Mesodermal cell (in vitro differentiated cells): Measurements from ENCODE around the gene ONECUT1.

Experiments used
- H3K27ac ChIP-seq: 2 replicates; pipeline ENCODE4 v1.7.0; 2013; ENCODE audit warnings: mild to moderate bottlenecking, low read depth, low read length, moderate library complexity; ENCODE audit not compliant: severe bottlenecking
- H3K36me3 ChIP-seq: 2 replicates; pipeline ENCODE4 v1.7.1; 2013; ENCODE audit warnings: mild to moderate bottlenecking, low read length, moderate library complexity; ENCODE audit not compliant: control insufficient read depth, insufficient read depth
- H3K4me1 ChIP-seq: one replicate; pipeline ENCODE4 v1.7.1; 2013; ENCODE audit warnings: mild to moderate bottlenecking, low read length; ENCODE audit not compliant: insufficient read depth, control insufficient read depth, poor library complexity, severe bottlenecking
- H3K4me3 ChIP-seq: 2 replicates; pipeline ENCODE4 v1.7.0; 2013; ENCODE audit warnings: low read length, control low read depth, mild to moderate bottlenecking; ENCODE audit not compliant: insufficient read depth, poor library complexity, severe bottlenecking; ENCODE audit errors: extremely low read depth
- H3K9me3 ChIP-seq: 2 replicates; pipeline ENCODE4 v1.7.1; 2013; ENCODE audit warnings: mild to moderate bottlenecking, low read length, moderate library complexity; ENCODE audit not compliant: control insufficient read depth
- WGBS, 2 experiments: methylation state at CpG; one replicate each; pipeline ENCODE4 v1.1.5; 2013; ENCODE audit warnings: missing lambda C conversion rate in 2 of 2; ENCODE audit not compliant: insufficient coverage in 2 of 2; 5-methylcytosine and 5-hydroxymethylcytosine counted together

ONECUT1 gene

DNA sequence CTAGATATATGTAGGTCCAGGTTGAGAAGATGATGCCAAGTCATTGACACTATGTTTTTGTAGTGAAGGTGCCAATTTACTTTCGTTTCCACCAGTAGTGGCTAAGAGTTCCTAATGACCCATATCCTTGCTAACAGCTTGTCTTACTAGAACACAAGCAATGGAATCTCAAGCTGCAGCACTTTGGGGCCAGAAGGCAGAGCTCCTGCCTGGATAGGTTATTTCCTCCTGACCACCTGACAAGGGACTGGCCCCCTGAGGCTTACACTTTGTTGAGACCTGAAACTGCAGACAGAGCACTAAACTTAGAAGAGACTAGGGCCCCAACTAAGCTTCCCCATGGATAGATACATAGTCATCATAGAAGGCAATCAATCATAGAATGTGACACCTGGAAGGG, 11.7 kb downstream of the ONECUT1 start:
- H3K36me3 ChIP-seq: no peaks in the 10 kb centered on the region
- H3K9me3 ChIP-seq: no peaks in the 10 kb centered on the region
- H3K27ac ChIP-seq: no peak overlapping the region
- no CpG with 5 or more reads among the region's 1 CpG for WGBS, 2 experiments
- H3K4me1 ChIP-seq: no peaks in the 10 kb centered on the region
- no peak overlapping the region for H3K4me3 ChIP-seq

DNA sequence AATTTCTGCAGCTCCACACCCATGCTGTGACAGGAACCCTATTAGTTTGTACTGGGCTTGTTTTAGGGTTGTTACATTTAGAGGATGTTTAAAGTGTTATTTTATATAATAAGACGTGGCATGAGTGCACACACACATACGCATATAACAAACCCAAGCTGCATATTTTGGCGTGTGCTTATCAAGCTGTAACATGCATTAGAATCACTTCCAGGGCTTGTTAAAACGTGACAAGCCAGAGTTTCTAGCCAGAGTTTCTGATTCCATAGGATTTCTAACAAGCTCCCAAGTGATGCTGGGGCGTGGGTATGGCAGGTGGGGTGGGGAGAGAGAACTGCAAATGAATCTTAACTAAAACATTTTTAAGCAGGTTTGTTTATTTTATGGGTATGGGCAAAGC, 17.4 kb downstream of the ONECUT1 start:
- 69% methylated on average over 3 of the region's 5 CpGs; no CpG with 5 or more reads in 1 of the 2 experiments for WGBS, 2 experiments
- Histone ChIP-seq H3K4me1 (no peaks in the 10 kb centered on the region), H3K4me3 (no peak overlapping the region), H3K36me3 (no peaks in the 10 kb centered on the region), H3K27ac (no peak overlapping the region), H3K9me3 (no peaks in the 10 kb centered on the region)

DNA sequence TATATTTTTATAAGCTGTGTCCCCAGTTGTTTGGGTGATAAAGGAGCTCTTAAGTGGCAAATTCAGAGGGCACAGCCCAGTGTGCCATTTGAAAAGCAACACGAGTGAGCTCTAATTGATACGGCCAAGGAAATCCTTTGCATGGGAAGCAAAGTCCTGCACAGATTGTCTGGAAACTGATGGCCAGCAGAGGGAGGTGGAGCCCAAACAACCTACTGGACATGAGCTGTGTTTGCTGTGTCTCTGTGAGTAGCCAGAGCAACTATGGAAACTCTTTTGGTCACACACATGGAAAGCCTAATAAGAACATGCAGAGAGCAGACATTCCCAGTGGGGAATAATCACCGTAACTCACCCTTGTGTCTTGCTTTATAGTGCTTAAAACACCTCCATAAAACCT, 24.4 kb downstream of the ONECUT1 start:
- H3K4me1 ChIP-seq: no peaks in the 10 kb centered on the region
- no peak overlapping the region for H3K4me3 ChIP-seq
- H3K36me3 ChIP-seq: no peaks in the 10 kb centered on the region
- H3K9me3 ChIP-seq: no peaks in the 10 kb centered on the region
- WGBS, 2 experiments: 50 to 51% methylated on average over 2 to 3 of the region's 3 CpGs
- no peak overlapping the region for H3K27ac ChIP-seq

DNA sequence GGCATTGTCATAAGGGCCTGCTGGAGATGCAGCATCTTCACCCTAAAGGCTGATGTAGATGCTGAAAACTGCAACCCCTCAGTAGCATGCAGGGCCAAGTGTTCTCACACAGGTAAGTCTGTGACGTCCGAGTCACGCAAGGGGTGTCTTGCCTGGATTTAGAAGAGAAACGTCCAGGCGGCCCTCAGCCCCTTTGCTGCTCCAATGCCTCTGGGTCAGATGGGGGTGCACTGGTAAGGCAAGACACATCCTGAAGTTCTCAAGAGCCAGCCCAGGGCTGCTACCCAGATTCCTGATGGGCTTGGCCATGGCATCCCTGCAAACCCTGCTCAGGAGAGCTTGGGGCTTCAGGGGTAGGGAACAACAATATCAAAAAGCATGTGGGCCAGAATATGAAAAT, 25.4 kb downstream of the ONECUT1 start:
- Histone ChIP-seq H3K27ac (no peak overlapping the region), H3K36me3 (no peaks in the 10 kb centered on the region), H3K4me3 (no peak overlapping the region), H3K9me3 (no peaks in the 10 kb centered on the region), H3K4me1 (no peaks in the 10 kb centered on the region)
- 91 to 95% methylated on average over 3 to 5 of the region's 5 CpGs for WGBS, 2 experiments

GRCh38 chr15:52762621-52763020, 27.5 kb downstream of the ONECUT1 start:
- no peak overlapping the region for H3K4me3 ChIP-seq
- no peaks in the 10 kb centered on the region for H3K4me1 ChIP-seq
- no peaks in the 10 kb centered on the region for H3K36me3 ChIP-seq
- WGBS, 2 experiments: 83 to 93% methylated on average over 4 of the region's 5 CpGs
- no peaks in the 10 kb centered on the region for H3K9me3 ChIP-seq
- no peak overlapping the region for H3K27ac ChIP-seq

DNA sequence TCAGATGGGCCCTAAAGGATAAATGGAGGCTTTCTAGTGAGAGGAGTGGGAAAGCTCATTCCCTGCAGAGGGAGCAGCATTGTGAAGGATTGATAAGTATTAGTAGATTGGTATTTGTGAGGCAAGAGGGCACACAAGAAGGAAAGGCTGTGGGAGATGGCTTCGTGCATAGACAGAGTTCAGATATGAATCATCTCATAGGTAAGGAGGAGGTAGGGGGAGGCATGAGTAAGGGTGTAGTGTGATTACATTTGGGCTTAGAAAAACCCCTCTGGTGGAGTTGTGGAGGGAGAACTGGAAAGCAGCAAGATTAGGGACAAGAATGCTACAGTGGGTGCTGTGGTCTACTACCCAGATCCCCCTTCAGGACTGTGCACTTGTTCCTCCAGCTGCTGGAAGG, 29.6 kb downstream of the ONECUT1 start:
- no peaks in the 10 kb centered on the region for H3K4me1 ChIP-seq
- no peaks in the 10 kb centered on the region for H3K36me3 ChIP-seq
- H3K4me3 ChIP-seq: no peak overlapping the region
- WGBS, 2 experiments: 92% methylated on average over 1 of the region's 1 CpG; no CpG with 5 or more reads in 1 of the 2 experiments
- no peak overlapping the region for H3K27ac ChIP-seq
- no peaks in the 10 kb centered on the region for H3K9me3 ChIP-seq

DNA sequence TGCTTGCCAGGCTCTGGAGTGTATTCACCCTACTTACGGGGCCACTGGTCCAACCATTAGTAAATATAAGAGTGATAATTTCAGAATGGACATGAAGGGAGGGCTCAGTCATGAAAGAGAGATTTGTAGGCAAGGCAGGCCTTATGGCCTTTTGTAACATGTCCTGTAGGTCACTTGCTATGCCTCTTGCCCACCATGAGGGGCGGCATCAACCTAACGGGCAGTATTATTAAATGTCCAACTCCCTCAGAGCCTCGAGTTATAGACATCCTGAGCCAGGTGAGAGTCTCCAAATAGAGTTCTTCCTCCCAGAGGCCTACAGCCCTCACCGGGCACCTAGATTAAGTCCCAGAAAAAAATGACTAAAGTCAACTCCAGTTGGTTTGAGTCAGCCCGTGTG, 30.2 kb downstream of the ONECUT1 start:
- WGBS, 2 experiments: 83 to 92% methylated on average over 5 of the region's 6 CpGs
- Histone ChIP-seq H3K9me3 (no peaks in the 10 kb centered on the region), H3K4me3 (no peak overlapping the region), H3K36me3 (no peaks in the 10 kb centered on the region), H3K4me1 (no peaks in the 10 kb centered on the region), H3K27ac (no peak overlapping the region)

DNA sequence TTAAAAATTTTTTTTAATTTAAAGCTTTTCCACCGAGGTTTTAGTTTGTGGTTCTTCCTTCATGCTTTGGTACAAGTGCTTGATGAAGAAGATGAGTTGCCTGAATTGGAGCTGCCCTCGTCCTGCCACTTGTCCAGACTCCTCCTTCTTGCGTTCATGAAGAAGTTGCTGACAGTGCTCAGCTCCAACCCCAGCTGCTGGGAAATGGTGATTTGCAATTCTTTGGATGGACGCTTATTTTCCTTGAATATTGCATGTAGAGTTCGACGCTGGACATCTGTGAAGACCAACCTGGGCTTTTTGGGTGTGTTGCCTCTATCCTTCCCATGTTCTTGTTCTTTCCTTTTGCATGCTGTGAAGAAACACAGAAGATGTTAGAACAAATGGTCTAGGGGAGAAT, 32.6 kb downstream of the ONECUT1 start:
- WGBS, 2 experiments: 67 to 98% methylated on average over 1 to 6 of the region's 6 CpGs
- no peaks in the 10 kb centered on the region for H3K36me3 ChIP-seq
- H3K27ac ChIP-seq: no peak overlapping the region
- H3K4me3 ChIP-seq: no peak overlapping the region
- H3K4me1 ChIP-seq: no peaks in the 10 kb centered on the region
- no peaks in the 10 kb centered on the region for H3K9me3 ChIP-seq

- WGBS, 2 experiments: no CpG with 5 or more reads among the region's 2 CpGs
- Histone ChIP-seq H3K9me3 (no peaks in the 10 kb centered on the region), H3K27ac (no peak overlapping the region), H3K4me1 (no peaks in the 10 kb centered on the region), H3K4me3 (no peak overlapping the region), H3K36me3 (no peaks in the 10 kb centered on the region)
Measured at GRCh38 chr15:52751522-52751921, 38.6 kb downstream of the ONECUT1 start.

DNA sequence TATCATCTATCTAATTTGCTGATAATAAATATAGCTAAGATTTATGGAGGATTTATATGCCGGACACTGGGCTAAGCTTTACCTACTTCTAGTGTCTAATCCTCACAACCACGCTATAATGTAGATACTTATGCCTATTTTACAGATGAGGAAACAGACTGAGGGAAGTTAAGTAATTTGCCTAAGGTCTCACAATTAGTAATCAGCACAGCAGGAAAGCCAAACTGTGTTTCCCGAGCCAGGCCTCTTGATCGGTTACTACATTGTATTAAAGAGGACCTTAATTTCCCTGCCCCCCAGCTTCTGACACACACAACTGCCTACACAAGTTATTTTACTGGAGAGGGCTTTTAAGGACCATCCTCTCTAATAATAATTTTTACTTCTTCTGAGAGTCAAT, 40.9 kb downstream of the ONECUT1 start:
- Histone ChIP-seq H3K36me3 (no peaks in the 10 kb centered on the region), H3K4me3 (no peak overlapping the region), H3K27ac (no peak overlapping the region), H3K4me1 (no peaks in the 10 kb centered on the region), H3K9me3 (no peaks in the 10 kb centered on the region)
- WGBS, 2 experiments: no CpG with 5 or more reads among the region's 4 CpGs

- Histone ChIP-seq H3K36me3 (no peaks in the 10 kb centered on the region), H3K27ac (no peak overlapping the region), H3K4me3 (no peak overlapping the region), H3K4me1 (no peaks in the 10 kb centered on the region), H3K9me3 (no peaks in the 10 kb centered on the region)
- WGBS, 2 experiments: 88 to 100% methylated on average over 1 to 3 of the region's 6 CpGs
Measured at GRCh38 chr15:52746162-52746757, 43.9 kb downstream of the ONECUT1 start.
